CD4-positive, alpha-beta T cell (primary cell): ENCODE data around the gene FAM131A. TPM values are rescaled to one million over a fixed set of nuclear protein-coding genes. Genes with fewer than 3 reads are reported as not detected.

Source experiments
- ATAC-seq: fragments of 200-7000 bp; cut with Tn5 transposase; one replicate; pipeline ENCODE4 v1.10.0; 2022; ENCODE audit warnings: mild to moderate bottlenecking; ENCODE audit not compliant: poor library complexity
- CTCF ChIA-PET: fragments of 350-600 bp; sonication (Branson Sonifier 250); formaldehyde crosslinking; loops from one replicate; lab custom pipeline; 2021; ENCODE audit warnings: antibody characterized with exemption, inconsistent platforms; lab: Charles Lee
- POLR2A ChIA-PET: fragments of 350-600 bp; sonication (Branson Sonifier 250); formaldehyde crosslinking; loops from one replicate; lab custom pipeline; 2021; ENCODE audit warnings: antibody characterized with exemption, inconsistent platforms; lab: Charles Lee
- DNase-seq, 14 experiments: peaks; one replicate each; pipeline ENCODE4 v3.0.0-alpha.2; 2013 to 2020; ENCODE audit warnings: mixed read lengths in 2 of 14
- H3K27ac ChIP-seq, 2 donors: one replicate each; pipeline versions ENCODE4 v1.5.1 to v1.7.0; 2013; ENCODE audit warnings: low read length in 2 of 2, low read depth in 1 of 2, mild to moderate bottlenecking in 1 of 2
- H3K27me3 ChIP-seq, 2 experiments: 1 replicate in 1 of 2; 2 replicates in 1 of 2; pipeline versions ENCODE4 v1.6.1 to v1.7.0; 2013; ENCODE audit warnings: low read length in 2 of 2, control low read depth in 1 of 2, mild to moderate bottlenecking in 1 of 2, moderate library complexity in 1 of 2; ENCODE audit not compliant: insufficient read depth in 2 of 2, control insufficient read depth in 1 of 2
- H3K36me3 ChIP-seq: one replicate; pipeline ENCODE4 v1.6.1; 2013; ENCODE audit warnings: low read length, control low read depth; ENCODE audit not compliant: insufficient read depth
- H3K4me1 ChIP-seq: one replicate; pipeline ENCODE4 v1.6.1; 2013; ENCODE audit warnings: low read length, control low read depth; ENCODE audit not compliant: insufficient read depth
- H3K4me3 ChIP-seq: one replicate; pipeline ENCODE4 v1.5.1; 2013; ENCODE audit warnings: mild to moderate bottlenecking, low read length, moderate library complexity
- H3K9me3 ChIP-seq, 2 experiments: 1 replicate in 1 of 2; 2 replicates in 1 of 2; pipeline versions ENCODE4 v1.6.1 to v1.7.0; 2013; ENCODE audit warnings: low read length in 2 of 2, mild to moderate bottlenecking in 2 of 2, control low read depth in 1 of 2, moderate library complexity in 1 of 2; ENCODE audit not compliant: control insufficient read depth in 1 of 2, insufficient read depth in 1 of 2
- H3K27ac Mint-ChIP-seq: one replicate; pipeline ENCODE4 v1.8.0; 2020; ENCODE audit warnings: mixed read lengths
- H3K27me3 Mint-ChIP-seq: one replicate; pipeline ENCODE4 v1.8.0; 2021; ENCODE audit warnings: mixed read lengths
- H3K36me3 Mint-ChIP-seq: one replicate; pipeline ENCODE4 v1.8.0; 2021; ENCODE audit warnings: low read depth, mixed read lengths
- H3K4me1 Mint-ChIP-seq: one replicate; pipeline ENCODE4 v1.8.0; 2021; ENCODE audit warnings: low read depth, mixed read lengths
- H3K4me3 Mint-ChIP-seq: one replicate; pipeline ENCODE4 v1.8.0; 2020; ENCODE audit warnings: mild to moderate bottlenecking, mixed read lengths
- H3K9me3 Mint-ChIP-seq: one replicate; pipeline ENCODE4 v1.8.0; 2020; ENCODE audit warnings: mixed read lengths
- intact Hi-C, 2 experiments: fragments of 100-400 bp; cut with DNase I in 1 of 2; cut with micrococcal nuclease in 1 of 2; formaldehyde crosslinking; loops; one replicate each; pipeline versions ENCODE4 v1.15.1 to v1.9.0; 2023 to 2025; cut with DNase I, micrococcal nuclease
- total RNA-seq, 174 experiments: library from RNA in 2 of 174; stranded (reverse) in 2 of 174; gene quantifications; one replicate each; pipeline ENCODE4 v1.2.3 and lab custom pipeline; 2021 to 2026
- TF ChIP-seq, protein P1 (sequence below): fragments of 200-600 bp; IDR thresholded peaks from one replicate; pipeline ENCODE4 v1.8.0; 2022; ENCODE audit warnings: antibody characterized with exemption, mild to moderate bottlenecking

FAM131A gene
- total RNA-seq, 2 experiments from 2014 or later: 10.4 to 11.0 TPM

DNA sequence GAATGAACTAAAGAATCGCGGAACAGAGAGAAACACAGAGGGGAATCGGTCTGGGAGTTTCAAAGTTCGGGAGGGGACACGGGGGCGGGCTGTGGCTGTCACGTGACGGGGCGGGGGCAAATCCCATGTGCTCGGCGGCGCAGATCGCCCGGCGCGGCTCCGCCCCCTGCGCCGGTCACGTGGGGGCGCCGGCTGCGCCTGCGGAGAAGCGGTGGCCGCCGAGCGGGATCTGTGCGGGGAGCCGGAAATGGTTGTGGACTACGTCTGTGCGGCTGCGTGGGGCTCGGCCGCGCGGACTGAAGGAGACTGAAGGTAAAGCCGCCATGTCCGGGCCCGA lies 23.1 kb upstream of the FAM131A start, which contains the start of gene EIF4G1:
TSS of gene EIF4G1 (plus strand) at position 244 of the 337 bp plus-strand sequence. CDS start 1,191 bp downstream, outside the sequence.
- peak within 1 kb of the TSS; percentile 95 for H3K27ac Mint-ChIP-seq
- Histone ChIP-seq H3K4me1 (peaks cover 38% of the 10 kb centered on the region), H3K36me3 (peaks cover 22% of the 10 kb centered on the region), H3K27ac (peak within 1 kb of the TSS; percentile 84 to 95), H3K4me3 (peak within 1 kb of the TSS; percentile 77), H3K9me3 (no peaks in the 10 kb centered on the region), H3K27me3 (no peaks in the 10 kb centered on the region)
- H3K4me3 Mint-ChIP-seq: peak within 1 kb of the TSS; percentile 94
- H3K9me3 Mint-ChIP-seq: no peaks in the 10 kb centered on the region
- peaks cover 33% of the 10 kb centered on the region for H3K36me3 Mint-ChIP-seq
- ATAC-seq: peak; percentile 83
- DNase-seq: peak; percentile 84 to 98 (median 90)
- H3K4me1 Mint-ChIP-seq: peaks cover 27% of the 10 kb centered on the region
- CTCF ChIA-PET: no interaction called here
- TF ChIP-seq, protein P1, sequence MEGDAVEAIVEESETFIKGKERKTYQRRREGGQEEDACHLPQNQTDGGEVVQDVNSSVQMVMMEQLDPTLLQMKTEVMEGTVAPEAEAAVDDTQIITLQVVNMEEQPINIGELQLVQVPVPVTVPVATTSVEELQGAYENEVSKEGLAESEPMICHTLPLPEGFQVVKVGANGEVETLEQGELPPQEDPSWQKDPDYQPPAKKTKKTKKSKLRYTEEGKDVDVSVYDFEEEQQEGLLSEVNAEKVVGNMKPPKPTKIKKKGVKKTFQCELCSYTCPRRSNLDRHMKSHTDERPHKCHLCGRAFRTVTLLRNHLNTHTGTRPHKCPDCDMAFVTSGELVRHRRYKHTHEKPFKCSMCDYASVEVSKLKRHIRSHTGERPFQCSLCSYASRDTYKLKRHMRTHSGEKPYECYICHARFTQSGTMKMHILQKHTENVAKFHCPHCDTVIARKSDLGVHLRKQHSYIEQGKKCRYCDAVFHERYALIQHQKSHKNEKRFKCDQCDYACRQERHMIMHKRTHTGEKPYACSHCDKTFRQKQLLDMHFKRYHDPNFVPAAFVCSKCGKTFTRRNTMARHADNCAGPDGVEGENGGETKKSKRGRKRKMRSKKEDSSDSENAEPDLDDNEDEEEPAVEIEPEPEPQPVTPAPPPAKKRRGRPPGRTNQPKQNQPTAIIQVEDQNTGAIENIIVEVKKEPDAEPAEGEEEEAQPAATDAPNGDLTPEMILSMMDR: no peak
- POLR2A ChIA-PET: no interaction called here
- intact Hi-C loops: loop anchor here (1.0 kb wide), 2 partner anchors 15 to 21 kb away; partner anchors contain the start of gene PSMD2 (in 2 of the 2)
- H3K27me3 Mint-ChIP-seq: no peaks in the 10 kb centered on the region

DNA sequence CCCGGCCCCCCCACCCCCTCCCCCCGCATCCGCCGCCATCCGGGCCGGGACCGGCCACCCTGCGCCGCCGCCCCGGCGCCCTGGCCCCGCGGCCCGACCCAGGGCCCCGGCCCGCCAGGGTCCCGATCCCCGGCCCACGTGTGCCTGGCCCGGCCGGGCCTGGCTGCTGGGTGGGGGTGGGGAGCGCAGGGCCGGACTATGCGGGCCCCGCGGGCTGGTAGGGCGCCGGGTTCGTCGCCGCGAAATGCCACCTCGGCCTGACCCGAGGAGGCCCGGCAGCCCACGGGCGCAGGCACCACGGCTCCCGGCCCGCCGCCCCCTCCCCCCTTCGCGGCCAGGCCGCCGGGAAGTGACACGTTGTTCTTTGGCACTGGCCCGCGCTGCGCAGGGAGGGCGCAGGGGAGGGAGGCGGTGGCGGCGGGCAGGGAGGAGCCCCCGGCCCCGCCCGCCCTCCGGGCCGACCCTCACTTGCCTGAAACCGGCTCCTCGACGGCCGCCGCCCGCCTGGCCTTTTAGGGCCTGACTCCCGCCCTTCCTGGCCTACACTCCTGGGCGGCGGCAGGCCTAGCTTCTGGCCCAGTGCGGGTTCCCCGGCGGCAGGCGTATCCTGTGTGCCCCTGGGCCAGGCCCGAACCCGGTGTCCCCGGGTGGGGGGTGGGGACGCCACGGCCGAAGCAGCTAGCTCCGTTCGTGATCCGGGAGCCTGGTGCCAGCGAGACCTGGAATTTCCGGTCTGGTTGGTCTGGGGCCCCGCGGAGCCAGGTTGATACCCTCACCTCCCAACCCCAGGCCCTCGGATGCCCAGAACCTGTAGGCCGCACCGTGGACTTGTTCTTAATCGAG lies 22.5 kb upstream of the FAM131A start:
- ChIA-PET POLR2A (interaction anchor here (0.8 to 1.3 kb wide), 5 partner anchors 11 to 502 kb away, joined by 3 to 4 read pairs (median 3); partner anchors contain the start of gene FAM131A), CTCF (no interaction called here)
- peak overlapping the region; percentile 94 for H3K4me3 Mint-ChIP-seq

DNA sequence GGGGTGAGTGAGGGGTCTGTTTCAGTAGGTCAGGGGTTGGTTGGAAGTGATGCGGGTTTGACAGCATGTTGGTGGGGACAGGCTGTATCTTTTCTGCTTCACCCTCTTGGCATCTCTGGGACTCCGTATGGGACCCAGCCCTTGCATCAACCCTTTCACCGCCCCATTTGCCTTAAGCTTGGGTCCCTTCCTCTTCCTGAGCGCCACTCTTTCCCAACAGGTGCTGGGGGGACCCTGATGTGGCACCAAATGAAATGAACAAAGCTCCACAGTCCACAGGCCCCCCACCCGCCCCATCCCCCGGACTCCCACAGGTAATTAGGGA lies 21.9 kb upstream of the FAM131A start:
- TF ChIP-seq, protein P1: no peak
- ChIA-PET CTCF (no interaction called here), POLR2A (interaction anchor here (0.8 to 1.4 kb wide), 7 partner anchors 10 to 502 kb away, joined by 3 to 5 read pairs (median 3); partner anchors contain the start of genes ABCF3, EIF2B5 and FAM131A)
- H3K4me1 ChIP-seq: peaks cover 47% of the 10 kb centered on the region
- Mint-ChIP-seq H3K9me3 (no peaks in the 10 kb centered on the region), H3K27ac (peak overlapping the region; percentile 95), H3K36me3 (peaks cover 38% of the 10 kb centered on the region), H3K27me3 (no peaks in the 10 kb centered on the region), H3K4me1 (peaks cover 27% of the 10 kb centered on the region), H3K4me3 (peak overlapping the region; percentile 94)
- H3K27ac ChIP-seq: peak overlapping the region; percentile 84 to 95
- intact Hi-C loops: loop anchor here in 1 of 2 experiments (5.0 kb wide), 2 partner anchors 128 to 298 kb away; partner anchors contain the start of genes ABCC5 and ABCF3
- DNase-seq (no peak), ATAC-seq (peak; percentile 11)
- no peaks in the 10 kb centered on the region for H3K9me3 ChIP-seq
- no peaks in the 10 kb centered on the region for H3K27me3 ChIP-seq
- H3K36me3 ChIP-seq: peaks cover 32% of the 10 kb centered on the region
- H3K4me3 ChIP-seq: peak overlapping the region; percentile 77

More for the DNA sequence above, 22.5 kb upstream of the FAM131A start:
- peaks cover 27% of the 10 kb centered on the region for H3K36me3 ChIP-seq
- no peaks in the 10 kb centered on the region for H3K27me3 ChIP-seq
- H3K27me3 Mint-ChIP-seq: no peaks in the 10 kb centered on the region
- TF ChIP-seq, protein P1: no peak
- H3K9me3 ChIP-seq: no peaks in the 10 kb centered on the region
- peaks cover 27% of the 10 kb centered on the region for H3K4me1 Mint-ChIP-seq
- DNase-seq (peak; percentile 37 to 87 (median 66)), ATAC-seq (peak; percentile 58)
- H3K27ac Mint-ChIP-seq: peak overlapping the region; percentile 95
- H3K36me3 Mint-ChIP-seq: peaks cover 34% of the 10 kb centered on the region
- peak overlapping the region; percentile 77 for H3K4me3 ChIP-seq
- H3K4me1 ChIP-seq: peaks cover 43% of the 10 kb centered on the region
- intact Hi-C loops: loop anchor here (1.0 to 5.0 kb wide), 4 partner anchors 16 to 298 kb away; partner anchors contain the start of genes PSMD2 (in 2 of the 2), ABCC5 (in 1 of the 2) and ABCF3 (in 1 of the 2)
- H3K9me3 Mint-ChIP-seq: no peaks in the 10 kb centered on the region
- peak overlapping the region; percentile 84 to 95 for H3K27ac ChIP-seq
